ENCODE measurements around the gene GPR61.
A peak's percentile ranks its signal among the peaks of the same experiment; 100 is the strongest.

GPR61 gene

GRCh38 chr1:109530457-109531087 is 9.1 kb upstream of the GPR61 start:
- Histone ChIP-seq H3K79me1 (ENCODE audit: low read depth, low read length) (no peaks in the 10 kb centered on the region), H2BK120ac (ENCODE audit: low read depth, low read length) (no peak overlapping the region), H3K9me3 (replicated peaks in 1 of 2; ENCODE audit: control insufficient read depth in 2 of 2, insufficient read depth in 1 of 2, low read depth in 1 of 2, low read length in 2 of 2) (no peaks in the 10 kb centered on the region), H2AK5ac (ENCODE audit: low read depth, low read length) (no peak overlapping the region), H2BK15ac (ENCODE audit: low read length) (no peak overlapping the region), H2AFZ (ENCODE audit: low read length) (peak overlapping the region; percentile 24), H3K23ac (ENCODE audit: low read depth, low read length, poor library complexity) (no peak overlapping the region), H3K9ac (ENCODE audit: low read depth, low read length, poor library complexity) (no peak overlapping the region), H3K27ac (replicated peaks; ENCODE audit: low read length) (no peak overlapping the region), H3K4ac (ENCODE audit: low read length) (no peak overlapping the region), H4K8ac (ENCODE audit: low read depth, low read length) (no peak overlapping the region), H3K36me3 (replicated peaks in 1 of 2; ENCODE audit: control insufficient read depth in 2 of 2, insufficient read depth in 2 of 2, low read length in 2 of 2) (no peaks in the 10 kb centered on the region), H4K91ac (ENCODE audit: low read depth, low read length, poor library complexity) (no peak overlapping the region), H3K27me3 (ENCODE audit: control insufficient read depth in 3 of 3, insufficient read depth in 3 of 3, low read depth in 1 of 3, low read length in 3 of 3) (peaks cover 0 to 59% (median 0%) of the 10 kb centered on the region in 3 experiments), H3K14ac (ENCODE audit: low read length) (no peak overlapping the region), H2BK12ac (ENCODE audit: low read length) (no peak overlapping the region), H3K18ac (ENCODE audit: low read length) (peak overlapping the region; percentile 9), H2BK5ac (ENCODE audit: low read length) (no peak overlapping the region), H3K4me1 (ENCODE audit: control insufficient read depth in 2 of 2, insufficient read depth in 1 of 2, low read depth in 1 of 2, low read length in 2 of 2) (peaks cover 8 to 12% of the 10 kb centered on the region in 2 donors), H3K4me3 (ENCODE audit: low read length in 2 of 2) (no peak overlapping the region), H3K4me2 (ENCODE audit: insufficient read depth, low read length, poor library complexity, severe bottlenecking) (no peak overlapping the region)
- no CpG with 5 or more reads among the region's 13 CpGs for WGBS, 2 donors (ENCODE audit: extremely low coverage in 2 of 2, insufficient read length in 2 of 2, insufficient replicate concordance in 1 of 2)
- DNase-seq (ENCODE audit: low spot score), result no peak

DNA sequence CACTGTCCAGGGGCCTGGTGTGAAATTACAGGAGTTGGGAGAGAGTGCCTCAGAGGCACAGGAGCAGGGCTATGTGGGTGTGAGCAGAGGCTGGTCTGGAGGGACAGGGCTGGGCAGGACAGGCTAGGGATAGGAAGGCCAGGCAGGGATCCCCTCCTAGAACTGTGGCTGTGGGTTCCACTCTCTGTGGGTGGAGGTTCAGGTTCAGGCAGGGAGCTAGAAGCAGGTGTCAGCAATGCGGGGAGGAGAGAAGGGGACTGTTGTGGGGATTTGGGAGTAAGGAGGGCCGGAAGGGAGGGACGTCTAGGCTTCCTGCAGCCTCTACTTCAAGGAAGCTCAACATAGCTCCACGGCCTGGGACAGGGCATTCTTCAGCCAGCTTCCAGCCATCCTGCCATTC is 8.3 kb upstream of the GPR61 start:
- Histone ChIP-seq H3K27me3 (ENCODE audit: control insufficient read depth in 3 of 3, insufficient read depth in 3 of 3, low read depth in 1 of 3, low read length in 3 of 3) (peaks cover 0 to 55% (median 0%) of the 10 kb centered on the region in 3 experiments), H3K79me1 (ENCODE audit: low read depth, low read length) (no peaks in the 10 kb centered on the region), H3K9ac (ENCODE audit: low read depth, low read length, poor library complexity) (no peak overlapping the region), H3K4me1 (ENCODE audit: control insufficient read depth in 2 of 2, insufficient read depth in 1 of 2, low read depth in 1 of 2, low read length in 2 of 2) (peaks cover 11 to 12% of the 10 kb centered on the region in 2 donors), H4K91ac (ENCODE audit: low read depth, low read length, poor library complexity) (no peak overlapping the region), H3K18ac (ENCODE audit: low read length) (no peak overlapping the region), H2BK12ac (ENCODE audit: low read length) (no peak overlapping the region), H3K9me3 (replicated peaks in 1 of 2; ENCODE audit: control insufficient read depth in 2 of 2, insufficient read depth in 1 of 2, low read depth in 1 of 2, low read length in 2 of 2) (no peaks in the 10 kb centered on the region), H3K14ac (ENCODE audit: low read length) (no peak overlapping the region), H2AFZ (ENCODE audit: low read length) (peak overlapping the region; percentile 95), H2BK120ac (ENCODE audit: low read depth, low read length) (peak overlapping the region; percentile 4), H3K27ac (replicated peaks; ENCODE audit: low read length) (no peak overlapping the region), H4K8ac (ENCODE audit: low read depth, low read length) (no peak overlapping the region), H3K36me3 (replicated peaks in 1 of 2; ENCODE audit: control insufficient read depth in 2 of 2, insufficient read depth in 2 of 2, low read length in 2 of 2) (no peaks in the 10 kb centered on the region), H2BK5ac (ENCODE audit: low read length) (no peak overlapping the region), H2AK5ac (ENCODE audit: low read depth, low read length) (peak overlapping the region; percentile 10), H3K4ac (ENCODE audit: low read length) (no peak overlapping the region), H3K23ac (ENCODE audit: low read depth, low read length, poor library complexity) (no peak overlapping the region), H2BK15ac (ENCODE audit: low read length) (no peak overlapping the region), H3K4me3 (ENCODE audit: low read length in 2 of 2) (no peak overlapping the region), H3K4me2 (ENCODE audit: insufficient read depth, low read length, poor library complexity, severe bottlenecking) (no peak overlapping the region)
- no peak for DNase-seq (ENCODE audit: low spot score)
- WGBS, 2 donors (ENCODE audit: extremely low coverage in 2 of 2, insufficient read length in 2 of 2, insufficient replicate concordance in 1 of 2), result no CpG with 5 or more reads among the region's 4 CpGs

DNA sequence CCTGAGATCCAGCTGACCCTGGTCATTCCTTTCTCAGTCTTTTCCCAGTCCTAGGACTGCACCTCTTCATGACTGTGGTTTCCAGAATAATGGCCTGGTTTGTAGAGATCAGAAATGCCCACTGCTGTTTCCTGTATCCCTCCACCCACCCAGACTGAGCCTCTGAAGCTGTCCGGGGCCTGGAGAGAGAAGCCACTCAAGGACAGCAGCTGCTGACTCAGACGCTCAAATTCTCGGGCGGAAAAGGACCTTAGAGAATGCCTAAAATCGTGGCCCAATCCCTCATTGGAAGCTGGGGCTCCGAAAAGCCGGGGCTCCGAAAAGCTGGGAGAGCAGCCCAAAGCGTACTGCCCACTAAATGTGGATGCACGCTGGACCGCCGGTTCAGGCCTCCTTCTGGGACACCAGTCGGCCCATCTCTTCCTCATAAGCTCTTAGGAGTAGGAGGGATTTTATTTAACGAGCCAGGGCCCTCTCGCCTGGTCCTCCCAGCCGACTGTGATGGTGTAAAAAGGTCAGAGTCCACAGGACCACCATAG is 7.8 kb upstream of the GPR61 start:
- Histone ChIP-seq H3K23ac (ENCODE audit: low read depth, low read length, poor library complexity) (no peak overlapping the region), H3K36me3 (replicated peaks in 1 of 2; ENCODE audit: control insufficient read depth in 2 of 2, insufficient read depth in 2 of 2, low read length in 2 of 2) (no peaks in the 10 kb centered on the region), H4K8ac (ENCODE audit: low read depth, low read length) (no peak overlapping the region), H4K91ac (ENCODE audit: low read depth, low read length, poor library complexity) (no peak overlapping the region), H3K18ac (ENCODE audit: low read length) (peak overlapping the region; percentile 23), H3K9ac (ENCODE audit: low read depth, low read length, poor library complexity) (no peak overlapping the region), H2BK120ac (ENCODE audit: low read depth, low read length) (peak overlapping the region; percentile 4), H3K14ac (ENCODE audit: low read length) (no peak overlapping the region), H3K4me3 (ENCODE audit: low read length in 2 of 2) (no peak overlapping the region), H2BK15ac (ENCODE audit: low read length) (no peak overlapping the region), H2BK12ac (ENCODE audit: low read length) (no peak overlapping the region), H3K27ac (replicated peaks; ENCODE audit: low read length) (no peak overlapping the region), H3K27me3 (ENCODE audit: control insufficient read depth in 3 of 3, insufficient read depth in 3 of 3, low read depth in 1 of 3, low read length in 3 of 3) (peaks cover 0 to 52% (median 0%) of the 10 kb centered on the region in 3 experiments), H3K9me3 (replicated peaks in 1 of 2; ENCODE audit: control insufficient read depth in 2 of 2, insufficient read depth in 1 of 2, low read depth in 1 of 2, low read length in 2 of 2) (no peaks in the 10 kb centered on the region), H3K4me1 (ENCODE audit: control insufficient read depth in 2 of 2, insufficient read depth in 1 of 2, low read depth in 1 of 2, low read length in 2 of 2) (peaks cover 11 to 12% of the 10 kb centered on the region in 2 donors), H2AFZ (ENCODE audit: low read length) (peak overlapping the region; percentile 95), H2BK5ac (ENCODE audit: low read length) (no peak overlapping the region), H3K4ac (ENCODE audit: low read length) (no peak overlapping the region), H3K79me1 (ENCODE audit: low read depth, low read length) (no peaks in the 10 kb centered on the region), H3K4me2 (ENCODE audit: insufficient read depth, low read length, poor library complexity, severe bottlenecking) (no peak overlapping the region), H2AK5ac (ENCODE audit: low read depth, low read length) (no peak overlapping the region)
- no CpG with 5 or more reads among the region's 16 CpGs for WGBS, 2 donors (ENCODE audit: extremely low coverage in 2 of 2, insufficient read length in 2 of 2, insufficient replicate concordance in 1 of 2)
- no peak for DNase-seq (ENCODE audit: low spot score)

DNA sequence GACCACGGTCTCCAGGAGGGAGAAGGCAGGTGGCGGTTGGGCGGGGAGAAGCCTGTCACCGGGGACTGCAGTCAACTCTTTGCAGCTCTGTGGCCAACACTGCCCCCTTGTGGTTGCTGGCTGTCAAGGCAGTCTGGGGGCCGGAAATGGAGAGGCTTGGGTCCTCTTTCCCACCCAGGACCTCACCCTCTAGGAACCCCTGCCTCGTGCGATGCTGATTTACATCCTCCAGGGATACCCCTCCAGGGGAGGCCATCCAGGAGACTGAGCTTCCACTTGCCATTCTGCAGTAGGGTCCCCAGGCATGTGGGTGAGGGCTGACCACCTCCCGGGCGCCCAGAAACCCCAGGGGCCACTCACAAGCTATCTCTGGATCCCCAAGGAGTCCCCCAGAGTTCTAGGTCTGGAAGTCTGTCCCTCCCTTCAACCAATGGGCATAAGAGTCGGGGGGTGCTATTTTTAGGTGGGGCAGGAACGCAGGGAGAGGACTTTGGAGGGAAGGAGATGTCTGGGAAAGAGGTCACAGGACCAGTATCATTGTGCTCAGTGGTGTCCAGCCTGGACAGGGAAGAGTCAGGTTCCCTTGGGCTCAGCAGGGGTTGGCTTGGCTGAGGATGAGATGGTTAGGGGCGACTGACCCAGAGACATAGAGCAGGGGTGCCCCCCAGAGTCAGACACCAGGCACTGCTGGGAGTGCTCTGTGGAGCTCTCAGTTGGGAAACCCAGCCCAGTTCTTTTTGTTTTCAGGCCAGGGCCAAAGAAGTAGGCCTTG is 7.1 kb upstream of the GPR61 start:
- Histone ChIP-seq H4K91ac (ENCODE audit: low read depth, low read length, poor library complexity) (no peak overlapping the region), H3K79me1 (ENCODE audit: low read depth, low read length) (no peaks in the 10 kb centered on the region), H2BK5ac (ENCODE audit: low read length) (no peak overlapping the region), H2AK5ac (ENCODE audit: low read depth, low read length) (no peak overlapping the region), H4K8ac (ENCODE audit: low read depth, low read length) (no peak overlapping the region), H3K27me3 (ENCODE audit: control insufficient read depth in 3 of 3, insufficient read depth in 3 of 3, low read depth in 1 of 3, low read length in 3 of 3) (peaks cover 0 to 47% (median 0%) of the 10 kb centered on the region in 3 experiments), H2BK120ac (ENCODE audit: low read depth, low read length) (no peak overlapping the region), H3K4me3 (ENCODE audit: low read length in 2 of 2) (peak overlapping the region in 1 of 2 donors; percentile 21), H3K23ac (ENCODE audit: low read depth, low read length, poor library complexity) (peak overlapping the region; percentile 23), H2BK15ac (ENCODE audit: low read length) (no peak overlapping the region), H2BK12ac (ENCODE audit: low read length) (no peak overlapping the region), H3K9ac (ENCODE audit: low read depth, low read length, poor library complexity) (no peak overlapping the region), H3K4ac (ENCODE audit: low read length) (no peak overlapping the region), H2AFZ (ENCODE audit: low read length) (peak overlapping the region; percentile 95), H3K4me2 (ENCODE audit: insufficient read depth, low read length, poor library complexity, severe bottlenecking) (no peak overlapping the region), H3K36me3 (replicated peaks in 1 of 2; ENCODE audit: control insufficient read depth in 2 of 2, insufficient read depth in 2 of 2, low read length in 2 of 2) (no peaks in the 10 kb centered on the region), H3K9me3 (replicated peaks in 1 of 2; ENCODE audit: control insufficient read depth in 2 of 2, insufficient read depth in 1 of 2, low read depth in 1 of 2, low read length in 2 of 2) (no peaks in the 10 kb centered on the region), H3K14ac (ENCODE audit: low read length) (no peak overlapping the region), H3K27ac (replicated peaks; ENCODE audit: low read length) (no peak overlapping the region), H3K18ac (ENCODE audit: low read length) (peak overlapping the region; percentile 54), H3K4me1 (ENCODE audit: control insufficient read depth in 2 of 2, insufficient read depth in 1 of 2, low read depth in 1 of 2, low read length in 2 of 2) (peaks cover 11 to 12% of the 10 kb centered on the region in 2 donors)
- peak; percentile 79 for DNase-seq (ENCODE audit: low spot score)
- WGBS, 2 donors (ENCODE audit: extremely low coverage in 2 of 2, insufficient read length in 2 of 2, insufficient replicate concordance in 1 of 2), result no CpG with 5 or more reads among the region's 12 CpGs
